ENCODE measurements around the gene RNF214. TPM values are rescaled to one million over a fixed set of nuclear protein-coding genes. Genes with fewer than 3 reads are reported as not detected.
"Not testable (repeated sequence)": the region's sequence is repeated elsewhere in the genome, so short reads cannot be mapped to it uniquely, and the experiment has no call there.

Gene RNF214
- total RNA-seq, 3 donors from 2014 or later, result 16.2 to 17.9 (median 16.9) TPM

DNA sequence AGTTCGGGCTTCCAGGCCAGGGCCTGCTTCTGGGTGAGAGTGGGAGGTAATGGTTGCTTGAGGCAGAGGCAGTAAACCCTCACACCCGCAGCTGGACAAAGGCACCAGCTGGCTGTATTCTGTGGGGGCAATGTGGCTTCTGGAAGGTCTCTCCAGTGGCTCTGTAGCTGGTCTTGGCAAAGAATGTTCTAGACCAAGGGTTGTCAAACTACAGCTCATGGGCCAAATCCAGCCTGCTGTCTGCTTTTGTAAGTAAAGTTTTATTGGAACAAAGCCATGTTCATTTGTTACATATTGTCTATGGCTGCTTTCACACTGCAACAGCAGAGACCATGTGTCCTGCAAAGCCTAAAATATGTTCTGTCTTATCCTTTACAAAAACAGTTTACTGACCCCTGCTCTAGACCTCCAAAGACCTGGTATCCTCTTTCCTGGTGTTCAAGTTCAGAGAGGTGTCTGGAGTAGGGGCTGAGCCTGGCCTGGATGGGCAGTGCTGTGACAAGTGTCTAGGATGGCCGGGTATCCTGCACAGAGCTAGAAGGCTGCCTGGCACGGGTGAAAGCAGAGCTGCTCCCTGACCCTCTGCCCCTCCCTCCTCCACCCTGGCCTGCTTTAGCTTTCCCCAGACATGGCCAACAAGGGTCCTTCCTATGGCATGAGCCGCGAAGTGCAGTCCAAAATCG lies 29.9 kb upstream of the RNF214 start:
- H3K27me3 Mint-ChIP-seq (ENCODE audit: low read depth), result no peaks in the 10 kb centered on the region
- H3K36me3 Mint-ChIP-seq (ENCODE audit: insufficient read depth), result peaks cover 16% of the 10 kb centered on the region
- ATAC-seq, result no peak
- no peak overlapping the region for H3K4me3 Mint-ChIP-seq
- no peaks in the 10 kb centered on the region for H3K9me3 Mint-ChIP-seq
- H3K4me1 Mint-ChIP-seq (ENCODE audit: low read depth), result no peaks in the 10 kb centered on the region
- DNase-seq, result no peak

DNA sequence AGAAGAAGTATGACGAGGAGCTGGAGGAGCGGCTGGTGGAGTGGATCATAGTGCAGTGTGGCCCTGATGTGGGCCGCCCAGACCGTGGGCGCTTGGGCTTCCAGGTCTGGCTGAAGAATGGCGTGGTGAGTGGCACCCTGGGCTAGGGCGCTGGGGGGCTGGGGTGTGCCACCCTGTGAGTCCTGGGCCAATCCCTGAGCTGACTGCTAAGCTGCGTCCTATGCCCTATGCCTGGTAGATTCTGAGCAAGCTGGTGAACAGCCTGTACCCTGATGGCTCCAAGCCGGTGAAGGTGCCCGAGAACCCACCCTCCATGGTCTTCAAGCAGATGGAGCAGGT lies 29.4 kb upstream of the RNF214 start:
- Mint-ChIP-seq H3K4me1 (ENCODE audit: low read depth) (no peaks in the 10 kb centered on the region), H3K9me3 (no peaks in the 10 kb centered on the region), H3K4me3 (no peak overlapping the region), H3K36me3 (ENCODE audit: insufficient read depth) (peaks cover 16% of the 10 kb centered on the region), H3K27me3 (ENCODE audit: low read depth) (no peaks in the 10 kb centered on the region)
- ATAC-seq (no peak), DNase-seq (no peak)

DNA sequence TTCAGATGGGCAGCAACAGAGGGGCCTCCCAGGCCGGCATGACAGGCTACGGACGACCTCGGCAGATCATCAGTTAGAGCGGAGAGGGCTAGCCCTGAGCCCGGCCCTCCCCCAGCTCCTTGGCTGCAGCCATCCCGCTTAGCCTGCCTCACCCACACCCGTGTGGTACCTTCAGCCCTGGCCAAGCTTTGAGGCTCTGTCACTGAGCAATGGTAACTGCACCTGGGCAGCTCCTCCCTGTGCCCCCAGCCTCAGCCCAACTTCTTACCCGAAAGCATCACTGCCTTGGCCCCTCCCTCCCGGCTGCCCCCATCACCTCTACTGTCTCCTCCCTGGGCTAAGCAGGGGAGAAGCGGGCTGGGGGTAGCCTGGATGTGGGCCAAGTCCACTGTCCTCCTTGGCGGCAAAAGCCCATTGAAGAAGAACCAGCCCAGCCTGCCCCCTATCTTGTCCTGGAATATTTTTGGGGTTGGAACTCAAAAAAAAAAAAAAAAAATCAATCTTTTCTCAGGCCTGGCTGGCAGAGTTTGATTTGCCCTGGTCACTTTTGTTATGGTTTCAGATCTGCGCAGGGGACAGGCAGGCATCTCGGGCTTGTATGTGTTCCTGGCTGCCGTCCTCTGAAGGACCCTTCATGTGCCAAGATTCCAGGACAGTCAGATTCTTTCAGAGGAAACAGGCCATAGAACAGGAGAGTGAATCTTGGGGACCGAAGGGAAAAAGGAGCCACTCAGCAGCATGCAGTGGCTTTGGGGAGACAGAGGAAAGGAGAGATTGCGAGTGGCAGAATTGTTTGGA lies 28.0 kb upstream of the RNF214 start:
- Mint-ChIP-seq H3K9me3 (no peaks in the 10 kb centered on the region), H3K27me3 (ENCODE audit: low read depth) (no peaks in the 10 kb centered on the region), H3K4me3 (no peak overlapping the region), H3K36me3 (ENCODE audit: insufficient read depth) (peaks cover 16% of the 10 kb centered on the region), H3K4me1 (ENCODE audit: low read depth) (no peaks in the 10 kb centered on the region)
- ATAC-seq, result no peak
- no peak for DNase-seq

DNA sequence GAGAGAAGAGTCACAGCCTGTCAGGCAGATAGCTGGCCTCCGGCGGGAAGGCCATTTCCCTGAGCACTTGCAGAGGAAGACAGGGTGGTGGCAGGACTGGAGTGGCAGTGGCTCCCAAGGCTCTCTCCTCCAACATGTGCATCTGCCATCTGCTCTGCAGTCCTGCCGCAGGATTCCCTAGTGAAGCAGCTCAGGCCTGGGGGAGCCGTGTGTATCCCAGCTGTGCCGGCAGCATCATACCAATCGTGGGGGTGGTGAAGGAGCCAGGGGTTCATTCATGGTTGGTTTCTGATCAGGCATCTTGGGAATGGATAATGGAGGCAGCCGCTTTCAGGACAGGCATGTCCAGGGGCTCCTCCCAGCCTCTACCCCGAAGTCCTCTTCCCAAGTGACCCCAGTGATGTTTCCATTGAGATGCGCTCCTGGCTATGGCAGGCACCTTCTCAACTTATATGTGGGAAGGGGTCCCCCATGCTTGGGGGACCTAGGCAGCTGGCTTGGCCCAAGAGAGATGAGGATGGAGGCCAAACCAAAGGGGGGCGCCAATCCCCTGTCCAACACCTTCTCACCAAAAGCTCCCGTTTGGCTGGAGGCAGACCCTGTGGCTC lies 27.2 kb upstream of the RNF214 start:
- peaks cover 16% of the 10 kb centered on the region for H3K36me3 Mint-ChIP-seq (ENCODE audit: insufficient read depth)
- DNase-seq (no peak), ATAC-seq (no peak)
- H3K4me3 Mint-ChIP-seq, result no peak overlapping the region
- H3K9me3 Mint-ChIP-seq, result no peaks in the 10 kb centered on the region
- no peaks in the 10 kb centered on the region for H3K4me1 Mint-ChIP-seq (ENCODE audit: low read depth)
- H3K27me3 Mint-ChIP-seq (ENCODE audit: low read depth), result no peaks in the 10 kb centered on the region

DNA sequence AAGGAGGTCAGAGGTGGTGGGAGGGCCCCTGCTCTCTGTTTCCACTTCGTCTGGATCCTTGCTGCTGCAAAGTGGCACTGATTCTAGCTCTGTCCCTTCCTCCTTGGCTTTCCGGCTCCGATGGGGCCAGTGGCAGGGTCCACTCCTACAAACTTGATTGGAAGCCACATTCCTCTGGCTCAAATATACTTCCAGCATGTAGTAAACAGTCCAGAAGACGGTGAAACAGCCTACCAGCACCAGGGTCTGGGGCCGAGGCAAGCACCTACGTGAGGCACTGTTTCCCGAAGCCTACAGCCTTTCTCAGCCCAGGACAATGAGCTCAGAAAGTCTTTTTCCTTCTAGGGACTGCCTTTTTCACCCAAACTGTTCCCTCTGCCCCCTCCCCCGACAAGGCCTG lies 26.4 kb upstream of the RNF214 start:
- not testable (repeated sequence) for H3K4me1 Mint-ChIP-seq (ENCODE audit: low read depth); DNase-seq; H3K27me3 Mint-ChIP-seq (ENCODE audit: low read depth); H3K4me3 Mint-ChIP-seq; H3K9me3 Mint-ChIP-seq; ATAC-seq
- H3K36me3 Mint-ChIP-seq (ENCODE audit: insufficient read depth), result peaks cover 17% of the 10 kb centered on the region

DNA sequence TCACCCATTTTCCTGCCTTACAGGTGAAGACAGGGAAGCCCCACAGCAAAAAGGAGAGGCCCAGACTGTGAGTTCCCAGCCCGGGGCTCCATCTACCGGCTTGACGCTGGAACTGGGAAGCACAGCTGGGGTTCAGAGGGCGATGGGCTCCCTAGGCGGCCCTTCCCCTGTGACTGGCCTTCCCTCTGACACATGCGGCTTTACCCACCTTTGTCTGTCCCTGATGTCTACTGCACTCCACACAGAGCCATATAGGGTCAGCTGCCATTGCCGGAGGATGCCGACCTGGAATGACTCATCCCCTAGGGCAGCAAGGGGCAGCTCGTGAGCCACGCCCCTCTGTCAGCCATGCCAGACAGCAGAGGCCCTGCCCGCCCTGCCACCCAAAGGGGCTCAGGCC lies 25.6 kb upstream of the RNF214 start:
- not testable (repeated sequence) for H3K27me3 Mint-ChIP-seq (ENCODE audit: low read depth); H3K9me3 Mint-ChIP-seq; H3K4me3 Mint-ChIP-seq; H3K4me1 Mint-ChIP-seq (ENCODE audit: low read depth); DNase-seq; ATAC-seq
- H3K36me3 Mint-ChIP-seq (ENCODE audit: insufficient read depth), result peaks cover 22% of the 10 kb centered on the region

DNA sequence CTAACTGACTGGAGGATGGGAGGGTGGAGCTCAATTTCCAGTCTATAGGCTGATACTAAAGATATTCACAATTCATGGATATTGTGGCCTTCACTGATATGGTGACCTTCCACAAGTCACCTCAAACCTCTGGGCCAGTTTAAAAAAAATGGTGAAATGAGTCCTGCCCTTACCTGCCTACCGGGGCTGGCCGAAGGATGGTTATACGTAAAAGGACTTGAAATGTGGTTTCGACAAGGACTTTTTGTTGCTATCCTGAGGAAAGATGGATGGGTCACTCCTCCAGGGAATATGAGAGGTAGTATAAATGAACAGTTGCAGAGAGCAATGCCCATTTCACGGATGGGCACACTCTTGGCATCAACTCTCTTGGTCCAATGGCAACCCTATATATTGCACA lies 25.0 kb upstream of the RNF214 start:
- H3K27me3 Mint-ChIP-seq (ENCODE audit: low read depth); DNase-seq; H3K9me3 Mint-ChIP-seq; H3K4me3 Mint-ChIP-seq; H3K4me1 Mint-ChIP-seq (ENCODE audit: low read depth); ATAC-seq: not testable (repeated sequence)
- H3K36me3 Mint-ChIP-seq (ENCODE audit: insufficient read depth), result peaks cover 24% of the 10 kb centered on the region

DNA sequence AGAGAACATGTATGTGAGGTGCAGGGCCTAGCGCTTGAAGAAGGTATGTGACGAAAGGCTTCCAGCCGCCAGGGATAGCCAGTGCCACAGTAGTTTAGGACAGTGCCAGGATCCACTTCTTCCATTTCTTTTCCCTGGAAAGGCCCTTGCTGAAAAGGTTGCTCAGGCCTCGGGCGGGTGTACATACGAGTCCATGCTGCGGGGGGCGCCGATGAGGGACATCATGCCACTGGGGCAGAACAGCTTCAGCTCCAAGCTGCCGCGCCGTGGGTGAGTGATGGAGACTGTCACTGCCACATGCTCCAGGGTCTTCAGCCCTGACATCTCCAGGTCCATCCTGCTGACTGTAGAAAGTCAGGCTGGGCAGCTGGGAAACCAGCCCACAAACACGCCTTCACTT lies 23.8 kb upstream of the RNF214 start:
- not testable (repeated sequence) for H3K9me3 Mint-ChIP-seq; H3K4me3 Mint-ChIP-seq; H3K4me1 Mint-ChIP-seq (ENCODE audit: low read depth); H3K27me3 Mint-ChIP-seq (ENCODE audit: low read depth); DNase-seq
- H3K36me3 Mint-ChIP-seq (ENCODE audit: insufficient read depth), result peaks cover 28% of the 10 kb centered on the region
- peak in 1 of 2 donors; percentile 25 for ATAC-seq

DNA sequence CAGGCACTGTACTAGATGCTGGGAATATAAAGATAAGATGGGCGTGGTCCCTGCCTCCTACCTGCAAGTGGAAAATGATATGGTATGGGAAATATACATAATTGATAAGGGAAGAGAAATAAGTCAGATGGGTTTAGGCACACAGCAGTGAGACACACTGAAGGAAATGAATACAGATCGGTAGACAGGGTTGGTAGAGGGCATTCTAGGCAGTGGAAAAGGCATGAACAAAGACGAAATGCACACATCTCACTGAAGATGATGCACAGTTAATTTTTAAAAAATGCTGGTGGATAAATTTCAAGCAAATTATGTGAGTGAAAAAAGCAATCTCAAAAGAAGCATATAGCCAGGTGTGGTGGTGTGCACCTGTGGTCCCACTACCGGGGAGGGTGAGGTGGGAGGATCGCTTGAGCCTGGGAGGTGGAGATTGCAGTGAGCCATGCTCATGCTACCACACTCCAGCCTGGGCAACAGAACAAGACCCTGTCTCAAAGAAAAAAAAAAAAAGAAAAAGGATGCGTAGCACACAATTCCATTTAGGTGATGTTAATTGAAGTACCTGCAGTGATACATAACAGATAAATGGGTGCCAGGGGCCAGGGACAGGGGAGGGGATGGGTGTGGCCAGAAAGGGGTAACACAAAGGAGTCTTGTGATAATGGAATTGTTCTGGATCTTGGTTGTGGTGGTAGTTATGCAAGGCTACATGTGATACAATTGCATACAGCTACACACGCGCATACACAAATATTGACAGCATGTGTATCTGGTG lies 22.9 kb upstream of the RNF214 start:
- H3K36me3 Mint-ChIP-seq (ENCODE audit: insufficient read depth), result peaks cover 31% of the 10 kb centered on the region
- not testable (repeated sequence) for H3K9me3 Mint-ChIP-seq, ATAC-seq

DNA sequence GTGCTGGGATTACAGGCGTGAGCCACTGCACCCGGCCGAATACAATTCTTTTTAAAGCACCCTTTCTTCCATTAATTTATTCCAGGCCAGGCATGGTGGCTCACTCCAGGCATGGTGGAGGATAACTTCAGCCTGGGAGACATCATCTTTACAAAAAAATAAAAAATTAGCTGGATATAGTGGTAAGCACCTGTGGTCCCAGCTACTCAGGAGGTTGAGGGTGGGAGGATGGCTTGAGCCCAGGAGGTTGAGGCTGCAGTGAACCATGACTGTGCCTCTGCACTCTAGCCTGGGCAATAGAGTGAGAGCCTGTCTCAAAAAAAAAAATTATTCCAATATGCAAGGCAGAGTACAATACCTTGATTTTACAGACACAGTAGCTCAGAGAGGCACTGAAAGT lies 21.9 kb upstream of the RNF214 start:
- H3K9me3 Mint-ChIP-seq, result no peaks in the 10 kb centered on the region

More for the DNA sequence above, 22.9 kb upstream of the RNF214 start:
- not testable (repeated sequence) for H3K27me3 Mint-ChIP-seq (ENCODE audit: low read depth); H3K4me1 Mint-ChIP-seq (ENCODE audit: low read depth); DNase-seq; H3K4me3 Mint-ChIP-seq

DNA sequence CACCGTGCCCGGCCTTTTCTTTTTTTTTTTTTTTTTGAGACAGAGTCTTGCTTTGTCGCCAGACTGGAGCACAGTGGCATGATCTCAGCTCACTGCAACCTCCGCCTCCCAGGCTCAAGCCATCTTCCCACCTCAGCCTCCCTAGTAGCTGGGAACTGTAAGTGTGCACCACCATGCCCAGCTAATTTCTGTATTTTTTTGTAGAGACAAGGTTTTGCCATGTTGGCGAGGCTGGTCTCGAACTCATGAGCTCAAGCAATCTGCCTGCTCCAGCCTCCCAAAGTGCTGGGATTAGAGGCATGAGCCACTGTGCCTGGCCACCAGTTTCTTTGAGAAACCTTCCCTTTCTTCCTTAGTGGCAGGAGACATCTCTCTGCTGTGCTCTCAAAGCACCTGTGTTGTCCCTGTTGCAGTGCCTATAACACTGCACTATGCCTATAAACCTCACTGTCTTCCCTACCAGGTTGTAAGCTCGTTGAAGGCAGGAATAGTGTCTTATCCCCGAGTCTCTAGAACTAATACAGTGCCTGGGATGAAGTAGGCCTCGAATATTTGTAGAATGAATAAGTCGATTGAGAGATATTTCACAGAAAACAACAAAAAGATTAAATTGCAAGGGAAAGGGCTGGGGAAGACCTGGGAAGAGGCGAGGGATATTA lies 19.6 kb upstream of the RNF214 start:
- no peak for DNase-seq
- Mint-ChIP-seq H3K36me3 (ENCODE audit: insufficient read depth) (peaks cover 38% of the 10 kb centered on the region), H3K27me3 (ENCODE audit: low read depth) (no peaks in the 10 kb centered on the region), H3K4me3 (no peak overlapping the region), H3K4me1 (ENCODE audit: low read depth) (no peaks in the 10 kb centered on the region), H3K9me3 (no peaks in the 10 kb centered on the region)
- ATAC-seq, result no peak

More for the DNA sequence above, 21.9 kb upstream of the RNF214 start:
- no peaks in the 10 kb centered on the region for H3K4me1 Mint-ChIP-seq (ENCODE audit: low read depth)
- no peak for ATAC-seq
- DNase-seq, result no peak
- H3K36me3 Mint-ChIP-seq (ENCODE audit: insufficient read depth), result peaks cover 27% of the 10 kb centered on the region
- H3K27me3 Mint-ChIP-seq (ENCODE audit: low read depth), result no peaks in the 10 kb centered on the region
- H3K4me3 Mint-ChIP-seq, result no peak overlapping the region

DNA sequence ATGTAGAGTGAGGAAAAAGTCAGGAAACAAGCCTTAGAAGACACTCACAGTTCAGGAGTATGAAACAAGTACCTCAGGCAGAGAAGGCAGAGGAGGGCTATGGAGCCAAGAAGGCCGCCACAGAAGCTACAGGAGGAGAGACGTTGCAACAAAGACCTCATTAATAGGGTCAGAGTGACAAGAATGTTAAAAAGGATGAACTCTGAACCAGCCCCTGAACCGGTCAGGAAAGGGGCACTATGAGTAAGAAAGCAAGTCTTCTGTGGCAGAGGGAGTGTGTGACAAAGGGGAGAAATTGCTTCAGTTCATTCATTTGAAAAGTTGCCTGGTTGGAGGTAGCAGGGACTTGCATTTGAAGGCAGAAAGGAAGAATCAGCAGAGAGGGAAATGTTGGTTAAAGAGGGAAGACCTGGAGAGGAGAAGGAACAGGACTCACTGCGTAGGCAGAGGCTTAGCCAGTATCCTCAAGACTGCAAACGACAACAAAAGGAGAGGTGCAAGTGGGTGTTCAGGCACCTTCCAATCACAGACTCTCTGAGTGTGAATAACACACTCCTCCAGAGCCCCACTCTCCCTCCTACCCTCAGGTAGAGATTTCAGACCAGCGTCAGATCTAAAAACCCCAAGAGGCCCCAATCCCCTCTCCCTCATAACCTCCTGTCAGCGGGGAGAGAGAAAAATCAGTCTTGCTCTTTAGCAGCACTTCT lies 17.9 kb upstream of the RNF214 start:
- ATAC-seq (no peak), DNase-seq (no peak)
- peaks cover 53% of the 10 kb centered on the region for H3K36me3 Mint-ChIP-seq (ENCODE audit: insufficient read depth)
- no peaks in the 10 kb centered on the region for H3K4me1 Mint-ChIP-seq (ENCODE audit: low read depth)
- H3K9me3 Mint-ChIP-seq, result no peaks in the 10 kb centered on the region
- H3K27me3 Mint-ChIP-seq (ENCODE audit: low read depth), result no peaks in the 10 kb centered on the region
- H3K4me3 Mint-ChIP-seq, result no peak overlapping the region

DNA sequence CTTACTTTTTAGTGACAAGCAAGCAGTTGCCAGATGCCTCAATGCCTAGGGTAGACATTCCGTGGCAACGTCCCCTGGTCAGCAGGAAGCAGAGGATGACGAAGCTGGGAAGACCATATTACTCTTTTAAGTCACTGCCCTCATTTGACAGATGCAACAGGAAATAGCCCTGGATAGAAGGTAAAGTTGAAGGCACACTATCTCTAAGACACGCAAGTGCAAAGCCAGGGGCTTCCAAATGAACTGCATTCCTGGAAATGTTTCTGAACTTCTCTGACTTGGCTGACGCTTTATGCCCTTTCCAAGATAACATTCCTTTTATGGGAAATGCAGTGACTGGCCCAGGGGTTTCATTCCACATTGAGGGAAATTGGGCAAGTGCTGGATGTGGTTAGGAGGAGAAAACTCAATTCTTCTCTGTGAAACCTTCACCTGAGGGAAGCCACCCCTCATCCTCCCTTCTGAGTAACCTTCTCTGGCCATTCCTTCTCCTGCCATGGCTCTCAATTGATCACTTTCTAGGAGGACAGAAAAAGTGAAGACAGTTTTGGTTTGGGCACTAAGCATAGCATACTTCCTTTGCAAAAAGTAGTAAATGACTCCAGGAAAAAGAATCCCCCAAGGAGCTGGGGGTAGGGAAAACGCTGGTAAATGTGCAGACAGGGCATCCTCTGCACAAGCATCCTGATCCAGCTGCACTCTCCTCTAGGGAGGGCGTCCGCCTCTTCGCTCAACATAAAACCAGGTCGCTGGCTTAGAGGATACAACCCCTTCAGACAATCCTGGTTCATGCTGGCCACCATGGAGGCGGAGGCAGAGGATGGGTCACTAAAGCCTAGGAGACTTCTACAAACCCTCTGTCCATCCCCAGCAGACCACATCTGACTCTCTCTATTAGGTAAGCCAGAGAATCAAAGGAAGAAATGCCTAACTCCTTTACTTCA lies 15.1 kb upstream of the RNF214 start:
- Mint-ChIP-seq H3K36me3 (ENCODE audit: insufficient read depth) (peaks cover 56% of the 10 kb centered on the region), H3K4me3 (no peak overlapping the region), H3K9me3 (no peaks in the 10 kb centered on the region), H3K4me1 (ENCODE audit: low read depth) (no peaks in the 10 kb centered on the region), H3K27me3 (ENCODE audit: low read depth) (no peaks in the 10 kb centered on the region)
- no peak for ATAC-seq
- no peak for DNase-seq

Measured in activated T-cell treated with anti-CD3 and anti-CD28 coated beads, Interleukin-2, amount 50 U/mL, for 4 hours (primary cell).